ENCODE data around the gene GIMAP4. TPM values are rescaled to one million over a fixed set of nuclear protein-coding genes. Genes with fewer than 3 reads are reported as not detected.
"Not testable (repeated sequence)": the region's sequence is repeated elsewhere in the genome, so short reads cannot be mapped to it uniquely, and the experiment has no call there.

Gene GIMAP4
- 43.9 TPM for total RNA-seq
- polyA plus RNA-seq = 41.1 TPM

DNA sequence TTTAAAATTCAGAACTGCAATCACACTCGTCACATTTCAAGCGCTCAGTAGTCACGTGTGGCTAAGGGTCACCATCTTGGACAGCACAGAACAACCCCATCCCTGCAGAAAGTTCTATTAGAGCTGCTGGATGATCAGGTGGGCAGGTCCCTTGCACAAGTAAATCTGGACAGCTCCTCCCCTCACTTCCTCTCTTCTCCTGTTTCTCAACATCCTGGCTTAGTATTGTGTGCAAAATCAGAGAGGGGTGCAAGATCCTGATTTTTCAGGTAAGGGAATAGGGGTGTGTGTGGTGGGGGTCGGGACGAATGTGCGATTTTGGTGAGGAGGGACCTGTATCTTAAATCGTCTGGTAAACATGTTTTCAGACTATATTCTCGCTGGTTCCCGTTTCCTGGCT is at the start of gene GIMAP4:
GIMAP4 (plus strand) TSS at position 222 of the 400 bp plus-strand sequence. CDS start 2,512 bp downstream, outside the sequence.
- Histone ChIP-seq H3K4me3 (ENCODE audit: low read depth, low read length) (peak within 1 kb of the TSS; percentile 23), H3K4me1 (ENCODE audit: insufficient read depth) (no peaks in the 10 kb centered on the region), H3K36me3 (ENCODE audit: insufficient read depth) (peaks cover 2% of the 10 kb centered on the region), H3K27ac (ENCODE audit: low read depth) (no peak within 1 kb of the TSS)
- WGBS = 63% methylated on average over 9 of the region's 9 CpGs
- no peak for DNase-seq (ENCODE audit: extremely low spot score)

DNA sequence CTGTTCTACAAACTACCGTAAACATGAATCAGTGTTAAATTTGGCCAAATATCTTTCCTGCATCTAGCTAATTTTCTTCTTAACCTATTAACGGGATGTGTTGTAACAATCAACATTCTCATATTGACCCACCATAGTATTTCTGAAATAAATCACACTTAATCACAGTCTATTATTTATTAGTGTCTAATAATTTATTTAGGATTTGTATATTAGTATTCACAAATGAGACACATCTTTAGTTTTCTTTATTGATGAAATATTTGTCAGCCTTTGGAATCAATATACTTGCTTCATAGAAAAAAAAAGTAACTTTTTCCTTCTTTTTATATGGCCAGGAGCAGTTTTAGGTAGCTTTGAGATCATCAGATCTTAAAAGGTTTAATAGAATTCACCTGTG is 47.9 kb upstream of the GIMAP4 start:
- WGBS = 66% methylated on average over 2 of the region's 2 CpGs
- Histone ChIP-seq H3K36me3 (ENCODE audit: insufficient read depth) (no peaks in the 10 kb centered on the region), H3K27ac (ENCODE audit: low read depth) (no peak overlapping the region), H3K4me1 (ENCODE audit: insufficient read depth) (no peaks in the 10 kb centered on the region), H3K4me3 (ENCODE audit: low read depth, low read length) (no peak overlapping the region)
- no peak for DNase-seq (ENCODE audit: extremely low spot score)

GRCh38 chr7:150520145-150520544 is 47.0 kb upstream of the GIMAP4 start:
- H3K4me1 ChIP-seq (ENCODE audit: insufficient read depth) = no peaks in the 10 kb centered on the region
- 83% methylated on average over 8 of the region's 8 CpGs for whole genome bisulfite sequencing
- no peak overlapping the region for H3K27ac ChIP-seq (ENCODE audit: low read depth)
- no peak for DNase-seq (ENCODE audit: extremely low spot score)
- no peaks in the 10 kb centered on the region for H3K36me3 ChIP-seq (ENCODE audit: insufficient read depth)
- H3K4me3 ChIP-seq (ENCODE audit: low read depth, low read length) = no peak overlapping the region

DNA sequence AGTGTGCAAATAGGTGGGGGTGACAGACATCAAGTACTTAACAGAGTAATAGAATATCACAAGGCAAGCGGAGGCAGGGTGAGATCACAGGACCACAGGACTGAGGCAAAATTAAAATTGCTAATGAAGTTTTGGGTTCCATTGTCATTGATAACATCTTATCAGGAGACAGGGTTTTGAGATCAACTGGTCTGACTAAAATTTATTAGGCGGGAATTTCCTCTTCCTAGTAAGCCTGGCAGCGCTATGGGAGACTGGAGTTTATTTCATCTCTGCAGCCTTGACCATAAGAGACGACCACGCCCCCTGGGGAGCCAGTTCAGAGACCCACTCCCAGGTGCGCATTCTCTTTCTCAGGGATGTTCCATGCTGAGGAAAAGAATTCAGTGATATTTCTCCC is 44.3 kb upstream of the GIMAP4 start:
- H3K4me1 ChIP-seq (ENCODE audit: insufficient read depth); H3K36me3 ChIP-seq (ENCODE audit: insufficient read depth); H3K27ac ChIP-seq (ENCODE audit: low read depth); H3K4me3 ChIP-seq (ENCODE audit: low read depth, low read length); DNase-seq (ENCODE audit: extremely low spot score): not testable (repeated sequence)
- WGBS = 59% methylated on average over 6 of the region's 6 CpGs

DNA sequence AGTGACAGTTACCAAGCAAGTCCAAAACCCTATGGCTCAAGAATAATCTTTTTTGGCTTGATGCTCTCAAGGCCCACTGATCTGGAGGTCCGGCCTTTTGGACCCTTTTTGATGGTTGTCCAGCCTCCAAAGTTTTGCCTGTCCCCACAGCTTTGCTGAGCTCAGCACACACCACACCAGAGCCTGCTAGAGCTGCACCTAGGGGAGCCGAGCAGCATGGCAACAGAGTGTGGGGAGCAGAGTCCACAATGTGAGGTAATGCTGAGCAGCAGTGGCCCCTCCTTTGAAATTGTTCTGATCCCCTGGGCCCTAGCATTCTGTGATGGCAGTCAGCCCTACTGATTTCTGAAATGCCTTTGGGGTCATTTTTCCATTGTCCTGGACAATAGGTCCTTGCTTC is 43.2 kb upstream of the GIMAP4 start:
- H3K27ac ChIP-seq (ENCODE audit: low read depth) = no peak overlapping the region
- H3K4me3 ChIP-seq (ENCODE audit: low read depth, low read length) = no peak overlapping the region
- no peaks in the 10 kb centered on the region for H3K36me3 ChIP-seq (ENCODE audit: insufficient read depth)
- H3K4me1 ChIP-seq (ENCODE audit: insufficient read depth) = no peaks in the 10 kb centered on the region
- DNase-seq (ENCODE audit: extremely low spot score) = no peak
- WGBS = 63% methylated on average over 2 of the region's 2 CpGs

DNA sequence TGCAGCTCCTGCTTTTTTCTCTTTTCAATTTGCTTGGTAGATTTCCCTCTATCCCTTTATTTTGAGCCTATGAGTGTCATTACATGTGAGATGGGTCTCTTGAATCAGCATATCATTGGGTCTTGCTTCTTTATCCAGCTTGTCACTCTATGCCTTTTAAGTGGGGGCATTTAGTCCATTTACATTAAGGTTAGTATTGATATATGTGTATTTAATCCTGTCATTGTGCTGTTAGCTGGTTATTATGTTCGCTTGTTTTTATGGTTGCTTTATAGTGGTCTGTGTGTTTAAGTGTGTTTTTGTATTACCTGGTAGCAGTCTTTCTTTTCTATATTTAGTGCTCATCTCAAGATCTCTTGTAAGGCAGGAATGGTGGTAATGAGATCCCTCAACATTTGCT is 35.5 kb upstream of the GIMAP4 start:
- no peaks in the 10 kb centered on the region for H3K36me3 ChIP-seq (ENCODE audit: insufficient read depth)
- WGBS = 77% methylated on average over 1 of the region's 1 CpG
- H3K27ac ChIP-seq (ENCODE audit: low read depth) = no peak overlapping the region
- no peaks in the 10 kb centered on the region for H3K4me1 ChIP-seq (ENCODE audit: insufficient read depth)
- DNase-seq (ENCODE audit: extremely low spot score) = no peak
- H3K4me3 ChIP-seq (ENCODE audit: low read depth, low read length) = no peak overlapping the region

GRCh38 chr7:150538259-150538658 is 28.9 kb upstream of the GIMAP4 start:
- H3K27ac ChIP-seq (ENCODE audit: low read depth) = no peak overlapping the region
- 91% methylated on average over 2 of the region's 2 CpGs for WGBS
- H3K36me3 ChIP-seq (ENCODE audit: insufficient read depth) = no peaks in the 10 kb centered on the region
- no peak for DNase-seq (ENCODE audit: extremely low spot score)
- no peak overlapping the region for H3K4me3 ChIP-seq (ENCODE audit: low read depth, low read length)
- no peaks in the 10 kb centered on the region for H3K4me1 ChIP-seq (ENCODE audit: insufficient read depth)

DNA sequence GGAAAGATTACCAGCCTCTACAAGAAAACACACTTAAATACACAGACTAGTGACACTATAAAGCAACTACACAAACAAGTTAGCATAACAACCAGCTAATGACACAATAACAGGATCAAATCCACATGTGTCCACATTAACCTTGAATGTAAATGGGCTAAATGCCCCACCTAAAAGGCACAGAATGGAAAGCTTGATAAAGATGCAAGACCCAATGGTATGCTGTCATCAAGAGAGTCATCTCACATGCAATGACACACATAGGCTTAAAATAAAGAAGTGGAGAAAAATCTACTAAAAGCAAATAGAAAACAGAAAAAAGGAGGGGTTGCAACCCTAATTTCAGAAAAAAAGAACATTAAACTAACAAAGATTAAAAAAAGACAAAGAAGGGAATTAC is 14.0 kb upstream of the GIMAP4 start:
- DNase-seq (ENCODE audit: extremely low spot score) = no peak
- H3K4me1 ChIP-seq (ENCODE audit: insufficient read depth) = no peaks in the 10 kb centered on the region
- no peak overlapping the region for H3K4me3 ChIP-seq (ENCODE audit: low read depth, low read length)
- H3K27ac ChIP-seq (ENCODE audit: low read depth) = no peak overlapping the region
- H3K36me3 ChIP-seq (ENCODE audit: insufficient read depth) = no peaks in the 10 kb centered on the region

GRCh38 chr7:150556521-150557138 is 10.6 kb upstream of the GIMAP4 start:
- Histone ChIP-seq H3K4me1 (ENCODE audit: insufficient read depth) (no peaks in the 10 kb centered on the region), H3K27ac (ENCODE audit: low read depth) (no peak overlapping the region), H3K36me3 (ENCODE audit: insufficient read depth) (no peaks in the 10 kb centered on the region), H3K4me3 (ENCODE audit: low read depth, low read length) (no peak overlapping the region)
- WGBS = 44% methylated on average over 4 of the region's 4 CpGs
- DNase-seq (ENCODE audit: extremely low spot score) = no peak

DNA sequence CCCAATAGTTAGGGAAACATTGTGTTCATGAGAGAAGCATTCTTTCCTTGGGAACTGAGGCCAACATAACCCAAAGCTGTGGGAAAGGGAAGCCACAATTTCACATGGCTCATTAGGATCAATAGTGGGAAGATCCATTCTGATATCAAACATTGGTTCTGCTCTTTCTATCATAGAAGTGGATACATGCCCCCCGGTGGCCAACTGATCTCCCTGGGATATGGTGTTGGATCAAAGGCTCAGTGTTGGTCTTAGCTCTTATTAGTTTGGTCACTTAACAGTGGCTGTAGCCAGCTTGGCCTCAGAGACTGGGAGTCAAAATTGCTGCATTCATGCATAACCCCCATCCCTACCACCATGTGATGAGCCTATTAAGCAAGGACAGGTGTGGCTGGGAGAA is 6.7 kb upstream of the GIMAP4 start:
- DNase-seq (ENCODE audit: extremely low spot score) = no peak
- Histone ChIP-seq H3K4me1 (ENCODE audit: insufficient read depth) (no peaks in the 10 kb centered on the region), H3K27ac (ENCODE audit: low read depth) (no peak overlapping the region), H3K36me3 (ENCODE audit: insufficient read depth) (peaks cover 2% of the 10 kb centered on the region), H3K4me3 (ENCODE audit: low read depth, low read length) (no peak overlapping the region)
- 60% methylated on average over 1 of the region's 1 CpG for WGBS

GRCh38 chr7:150562919-150563318 is 4.3 kb upstream of the GIMAP4 start:
- DNase-seq (ENCODE audit: extremely low spot score) = no peak
- Histone ChIP-seq H3K4me3 (ENCODE audit: low read depth, low read length) (no peak overlapping the region), H3K4me1 (ENCODE audit: insufficient read depth) (no peaks in the 10 kb centered on the region), H3K27ac (ENCODE audit: low read depth) (no peak overlapping the region), H3K36me3 (ENCODE audit: insufficient read depth) (peaks cover 2% of the 10 kb centered on the region)
- 51% methylated on average over 2 of the region's 2 CpGs for WGBS

DNA sequence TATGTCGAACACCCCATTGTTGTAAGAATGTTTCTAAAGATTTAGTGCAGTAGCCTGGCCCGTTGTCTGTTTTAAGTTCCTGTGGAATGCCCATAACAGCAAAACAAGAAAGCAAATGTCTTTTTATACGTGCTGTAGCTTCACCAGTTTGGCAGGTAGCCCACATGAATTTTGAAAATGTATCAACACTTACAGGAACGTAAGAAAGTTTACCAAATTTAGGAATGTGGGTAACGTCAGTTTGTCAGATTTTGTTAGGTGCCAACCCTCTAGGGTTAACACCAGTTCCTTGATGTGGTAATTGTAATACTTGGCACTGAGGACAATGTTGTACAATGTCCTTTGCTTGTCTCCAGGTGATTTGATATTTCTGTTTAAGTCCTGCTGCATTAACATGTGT is 3.2 kb upstream of the GIMAP4 start:
- WGBS = 35% methylated on average over 5 of the region's 5 CpGs
- Histone ChIP-seq H3K4me3 (ENCODE audit: low read depth, low read length) (no peak overlapping the region), H3K27ac (ENCODE audit: low read depth) (no peak overlapping the region)

DNA sequence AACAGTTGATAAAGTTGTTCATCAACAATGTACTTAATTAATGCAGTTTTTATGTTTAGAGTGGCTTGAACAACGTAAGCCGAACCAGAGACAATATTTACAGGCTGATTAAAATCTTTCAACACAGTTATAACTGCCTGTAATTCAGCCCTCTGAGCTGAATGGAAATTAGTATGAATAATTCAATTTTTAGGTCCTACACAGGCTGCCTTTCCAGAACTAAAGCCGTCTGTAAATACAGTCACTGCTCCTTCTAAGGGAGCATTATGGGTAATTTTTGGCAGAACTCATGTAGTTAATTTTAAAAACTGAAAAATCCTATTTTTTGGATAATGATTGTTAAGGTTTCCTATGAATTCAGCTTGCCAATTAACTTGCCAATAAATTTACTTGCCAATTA is 2.6 kb upstream of the GIMAP4 start:
- DNase-seq (ENCODE audit: extremely low spot score) = no peak
- Histone ChIP-seq H3K27ac (ENCODE audit: low read depth) (no peak overlapping the region), H3K36me3 (ENCODE audit: insufficient read depth) (peaks cover 2% of the 10 kb centered on the region), H3K4me3 (ENCODE audit: low read depth, low read length) (no peak overlapping the region), H3K4me1 (ENCODE audit: insufficient read depth) (no peaks in the 10 kb centered on the region)
- WGBS = 45% methylated on average over 3 of the region's 3 CpGs

More for the DNA sequence above, 3.2 kb upstream of the GIMAP4 start:
- Histone ChIP-seq H3K4me1 (ENCODE audit: insufficient read depth) (no peaks in the 10 kb centered on the region), H3K36me3 (ENCODE audit: insufficient read depth) (peaks cover 2% of the 10 kb centered on the region)
- DNase-seq (ENCODE audit: extremely low spot score) = no peak

DNA sequence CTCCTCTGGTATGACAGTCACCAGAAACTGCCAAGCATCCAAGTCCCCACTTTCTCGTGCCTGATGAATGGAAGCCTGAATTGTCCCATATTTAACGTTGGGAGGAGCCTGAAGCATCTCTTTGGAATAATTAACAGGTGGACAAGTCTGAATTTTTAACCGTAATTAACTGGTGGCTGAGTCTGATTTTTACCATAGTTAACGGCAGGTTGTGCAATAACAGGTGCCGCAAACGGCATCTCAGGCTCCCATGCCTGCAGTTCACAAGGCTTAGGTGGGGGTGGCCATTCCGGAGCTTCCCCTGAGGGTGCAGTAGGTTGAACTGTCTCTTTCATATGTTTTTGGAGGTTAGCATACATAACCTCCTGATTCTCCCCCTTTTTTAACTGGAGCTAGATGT is 2.0 kb upstream of the GIMAP4 start:
- peaks cover 2% of the 10 kb centered on the region for H3K36me3 ChIP-seq (ENCODE audit: insufficient read depth)
- WGBS = 79% methylated on average over 7 of the region's 7 CpGs
- no peak overlapping the region for H3K4me3 ChIP-seq (ENCODE audit: low read depth, low read length)
- no peaks in the 10 kb centered on the region for H3K4me1 ChIP-seq (ENCODE audit: insufficient read depth)
- no peak overlapping the region for H3K27ac ChIP-seq (ENCODE audit: low read depth)
- no peak for DNase-seq (ENCODE audit: extremely low spot score)

DNA sequence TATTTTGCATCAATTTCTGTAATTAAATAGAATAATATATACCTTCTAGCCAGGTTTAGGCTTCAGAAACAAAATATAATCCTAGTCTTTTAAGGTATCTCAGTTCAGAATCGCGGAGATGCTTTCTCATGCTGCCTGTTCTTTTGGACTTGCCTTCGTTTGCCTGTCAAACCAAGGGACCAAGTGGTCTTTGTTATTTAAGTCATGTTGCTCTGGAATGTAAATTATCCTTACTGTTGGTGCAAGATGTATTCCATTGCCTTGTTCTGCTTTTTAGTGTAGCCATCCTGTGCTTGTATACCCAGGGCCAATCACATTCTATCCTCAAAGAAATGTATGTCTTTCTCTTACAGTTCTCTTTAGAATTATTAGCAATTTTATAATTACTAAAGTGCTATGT is 1.1 kb upstream of the GIMAP4 start:
- DNase-seq (ENCODE audit: extremely low spot score) = no peak
- no peak overlapping the region for H3K27ac ChIP-seq (ENCODE audit: low read depth)
- WGBS = 57% methylated on average over 3 of the region's 3 CpGs
- H3K36me3 ChIP-seq (ENCODE audit: insufficient read depth) = peaks cover 2% of the 10 kb centered on the region
- H3K4me3 ChIP-seq (ENCODE audit: low read depth, low read length) = no peak overlapping the region
- no peaks in the 10 kb centered on the region for H3K4me1 ChIP-seq (ENCODE audit: insufficient read depth)
